Spleen (tissue), 3 donors: ENCODE measurements around the gene WDR86.

Experiments used
- POLR2A ChIP-seq, 3 donors: fragments of 450-650 bp; IDR thresholded peaks; one replicate each; pipeline ENCODE4 v1.5.1; 2017; ENCODE audit warnings: antibody characterized with exemption in 3 of 3, mild to moderate bottlenecking in 1 of 3
- POLR2AphosphoS5 ChIP-seq, 3 donors: sonication (generic); formaldehyde crosslinking; IDR thresholded peaks; one replicate each; pipeline ENCODE4 v1.5.1; 2017; ENCODE audit warnings: antibody characterized with exemption in 3 of 3

- TF ChIP-seq POLR2A (IDR thresholded peaks at IDR 0.05) (no peak), POLR2AphosphoS5 (IDR thresholded peaks at IDR 0.05) (no peak)
Measured at GRCh38 chr7:151436446-151437158, 26.8 kb upstream of the WDR86 start.
